22Rv1 (cell line): ENCODE measurements around the gene TBC1D19.

Source experiments
- CTCF ChIP-seq: fragments of 450-650 bp; IDR thresholded peaks from 2 replicates; pipeline ENCODE4 v1.5.1; 2017; ENCODE audit warnings: mild to moderate bottlenecking
- ZFX ChIP-seq: fragments of 450-650 bp; IDR thresholded peaks from 2 replicates; pipeline ENCODE4 v1.6.1; 2017; ENCODE audit warnings: antibody characterized with exemption, borderline replicate concordance

- TF ChIP-seq ZFX: no peak
- no peak for TF ChIP-seq CTCF
Measured at GRCh38 chr4:26607776-26608175, 23.9 kb downstream of the TBC1D19 start.
